Left kidney (tissue), 8 donors: ENCODE measurements around the gene MYH8. TPM values are rescaled to one million over a fixed set of nuclear protein-coding genes. Genes with fewer than 3 reads are reported as not detected.

ENCODE experiments used
- DNase-seq: peaks from one replicate; pipeline ENCODE4 v3.0.0-alpha.2; 2013
- long read RNA-seq, 8 donors: transcript quantifications; one replicate each; lab custom pipeline, GENCODE V29; 2026
- polyA plus RNA-seq: library from polyadenylated mRNA; unstranded; fragments of 120-200 nt; gene quantifications from one replicate; pipeline ENCODE4 v1.2.1, GENCODE V29; 2013; ENCODE audit not compliant: insufficient read length

MYH8 gene
- polyA plus RNA-seq, result 0.70 TPM
- long read RNA-seq, donor 1, result 0 reads
- long read RNA-seq, donor 2, partial matches to known transcripts, result 5 of 5 reads
- long read RNA-seq, donor 2, other reads (novel, unspliced or antisense), result 0 of 5 reads
- long read RNA-seq, donor 3, partial matches to known transcripts, result 8 of 8 reads
- long read RNA-seq, donor 3, other reads (novel, unspliced or antisense), result 0 of 8 reads
- long read RNA-seq, donor 4, result 0 reads
- long read RNA-seq, donor 5, partial matches to known transcripts, result 15 of 15 reads
- long read RNA-seq, donor 5, other reads (novel, unspliced or antisense), result 0 of 15 reads
- long read RNA-seq, donor 6, partial matches to known transcripts, result 13 of 13 reads
- long read RNA-seq, donor 6, other reads (novel, unspliced or antisense), result 0 of 13 reads
- long read RNA-seq, donor 7, partial matches to known transcripts, result 7 of 7 reads
- long read RNA-seq, donor 7, other reads (novel, unspliced or antisense), result 0 of 7 reads
- long read RNA-seq, donor 8, result 0 reads

- no peak for DNase-seq
Measured at GRCh38 chr17:10421900-10422542, at the start of gene MYH8. MYH8 (minus strand) TSS chr17:10421950; CDS start chr17:10420227, 1,723 bp downstream.

GRCh38 chr17:10469459-10469858, 47.7 kb upstream of the MYH8 start, which contains the start of gene MYH4:
MYH4 (minus strand) TSS chr17:10469559; CDS start chr17:10466745, 2,814 bp downstream.
- DNase-seq, result no peak

- DNase-seq, result no peak
Measured at GRCh38 chr17:10463402-10463801, 41.7 kb upstream of the MYH8 start.

GRCh38 chr17:10460062-10460461, 38.3 kb upstream of the MYH8 start:
- DNase-seq, result no peak

GRCh38 chr17:10458701-10459100, 37.0 kb upstream of the MYH8 start:
- DNase-seq, result peak; percentile 29

DNA sequence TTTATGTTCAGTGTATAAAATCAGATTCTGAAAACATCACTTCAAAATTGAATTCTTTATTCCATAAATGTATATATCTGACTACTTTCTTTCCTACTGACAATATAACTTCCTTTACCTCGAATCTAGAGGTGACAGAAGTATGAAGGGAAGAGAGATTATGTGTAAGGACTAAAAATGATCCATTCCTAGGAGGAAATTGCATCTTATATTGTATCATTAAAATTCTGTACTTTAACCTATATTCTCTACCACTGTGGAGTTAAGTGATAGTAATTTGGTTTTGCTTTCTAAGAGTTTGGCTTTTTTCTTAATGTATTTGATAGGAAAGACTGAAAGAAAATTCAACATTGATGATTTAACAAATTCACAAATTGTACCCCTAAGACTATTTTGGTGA, 36.2 kb upstream of the MYH8 start:
- no peak for DNase-seq

GRCh38 chr17:10447026-10447931, 25.5 kb upstream of the MYH8 start:
- DNase-seq, result no peak

- no peak for DNase-seq
Measured at GRCh38 chr17:10439816-10440215, 18.1 kb upstream of the MYH8 start.

GRCh38 chr17:10435096-10435495, 13.3 kb upstream of the MYH8 start:
- DNase-seq, result no peak

- DNase-seq, result no peak
Measured at GRCh38 chr17:10429421-10430045, 7.8 kb upstream of the MYH8 start.

- no peak for DNase-seq
Measured at GRCh38 chr17:10428781-10429180, 7.0 kb upstream of the MYH8 start.

DNA sequence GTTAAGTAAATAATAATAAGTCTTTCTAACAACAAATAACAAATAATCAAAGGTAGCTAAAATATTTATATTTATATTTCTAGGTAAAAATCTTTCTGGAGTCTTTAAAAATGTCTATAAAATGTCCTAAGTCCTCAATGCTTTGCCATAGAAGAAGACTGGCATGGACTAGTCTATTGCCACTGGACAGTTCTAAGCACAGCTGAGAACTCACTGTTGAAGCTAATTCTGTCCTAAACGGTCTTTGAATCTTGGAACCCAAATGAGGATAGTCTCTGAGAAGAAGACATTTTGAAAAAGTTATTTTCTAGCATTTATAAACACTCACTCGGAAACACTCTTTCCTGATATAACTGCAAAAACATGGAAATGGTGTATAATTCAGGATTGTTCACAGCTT, 539 bp downstream of the MYH8 start:
- DNase-seq, result no peak

DNA sequence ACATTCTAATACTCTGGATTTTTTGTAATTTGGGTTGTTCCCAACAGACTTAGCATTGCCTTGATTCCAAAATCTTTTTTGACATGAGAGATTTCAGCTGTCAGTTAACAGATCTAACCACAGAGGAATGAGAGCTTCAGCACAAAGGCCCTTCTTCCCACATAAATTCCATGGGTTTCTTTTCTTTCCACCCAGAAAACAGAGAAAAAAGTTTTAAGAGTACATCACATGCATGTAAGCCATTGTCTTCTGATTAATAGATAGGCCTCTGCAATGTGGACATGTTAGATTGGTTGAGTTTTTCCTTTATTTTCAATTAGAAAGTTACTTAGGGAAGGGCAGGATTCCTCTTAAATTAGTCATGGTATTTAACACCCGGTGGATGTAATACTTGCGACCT, 939 bp downstream of the MYH8 start:
- DNase-seq, result no peak

GRCh38 chr17:10417431-10417830, 4.3 kb downstream of the MYH8 start:
- no peak for DNase-seq

DNA sequence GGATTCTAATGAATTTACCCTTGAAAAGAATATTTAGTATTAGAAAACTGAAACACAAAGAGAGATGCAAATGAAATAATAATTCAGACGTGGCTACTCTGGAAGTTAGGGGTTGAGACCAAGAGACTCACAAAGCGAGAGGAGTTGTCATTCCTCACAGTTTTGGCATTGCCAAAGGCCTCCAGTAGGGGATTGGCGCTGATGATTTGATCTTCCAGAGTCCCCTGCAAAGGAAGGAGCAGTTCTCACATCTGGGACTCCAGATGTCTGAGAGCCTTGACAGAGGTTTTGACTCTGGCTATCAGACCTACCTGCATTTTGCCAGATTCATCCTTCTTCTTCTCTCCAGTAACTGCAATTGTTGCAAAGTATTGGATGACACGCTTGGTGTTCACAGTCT, 6.6 kb downstream of the MYH8 start:
- DNase-seq, result no peak

DNA sequence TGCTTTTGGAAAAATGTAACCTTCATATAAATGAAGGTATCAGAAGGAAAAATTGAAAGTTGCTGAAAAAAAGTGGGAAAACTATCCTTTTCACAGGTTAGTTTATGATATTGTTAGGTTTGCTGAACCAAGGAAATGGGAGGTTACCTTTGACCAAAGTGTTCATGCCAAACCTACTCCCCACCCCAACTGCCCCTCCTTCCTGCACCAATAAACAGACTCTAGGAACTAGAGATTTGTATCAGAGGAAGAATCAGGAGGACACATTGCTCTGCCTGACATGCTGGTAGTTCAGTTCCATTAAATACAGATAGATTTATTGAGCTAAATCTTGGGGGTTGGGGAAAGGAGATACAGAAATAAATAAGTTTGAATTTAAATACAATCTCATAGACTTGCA, 18.2 kb downstream of the MYH8 start:
- no peak for DNase-seq

DNA sequence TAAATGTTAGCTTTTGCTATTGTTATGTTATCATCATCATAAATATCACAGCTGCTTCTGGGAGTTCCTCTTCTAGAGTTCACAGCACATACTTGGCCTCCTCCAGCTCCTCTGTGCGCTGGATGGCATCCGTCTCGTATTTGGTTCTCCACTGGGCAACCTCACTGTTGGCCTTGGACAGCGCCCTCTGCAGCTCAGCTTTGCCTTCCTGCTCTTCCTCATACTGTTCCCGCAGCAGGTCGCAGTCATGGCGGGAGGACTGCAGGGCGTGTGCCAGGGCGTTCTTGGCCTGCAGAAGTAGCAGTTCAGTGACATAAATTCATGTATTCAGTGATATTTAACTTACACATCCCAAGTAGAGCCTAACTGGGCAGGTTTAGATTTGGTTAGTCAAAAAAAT, 23.4 kb downstream of the MYH8 start:
- DNase-seq, result no peak

GRCh38 chr17:10396524-10397163, 25.1 kb downstream of the MYH8 start:
- no peak for DNase-seq

- DNase-seq, result no peak
Measured at GRCh38 chr17:10394201-10394887, 27.4 kb downstream of the MYH8 start.

DNA sequence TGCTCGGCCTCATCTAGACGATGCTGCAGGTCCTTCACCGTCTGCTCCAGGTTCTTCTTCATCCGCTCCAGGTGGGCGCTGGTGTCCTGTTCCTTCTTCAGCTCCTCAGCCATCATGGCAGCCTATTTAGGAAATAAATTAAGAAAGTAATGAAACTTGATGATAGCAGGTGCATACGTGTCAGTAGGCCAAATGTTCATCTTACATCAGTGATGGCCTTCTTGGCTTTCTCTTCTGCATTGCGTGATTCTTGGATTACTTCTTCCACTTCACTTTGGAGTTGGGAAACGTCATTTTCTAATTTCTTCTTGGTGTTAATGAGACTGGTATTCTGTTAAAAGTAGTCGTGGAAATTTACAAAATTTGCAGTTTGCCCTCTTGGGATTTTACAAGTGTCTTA, 28.9 kb downstream of the MYH8 start:
- DNase-seq, result no peak

- no peak for DNase-seq
Measured at GRCh38 chr17:10385871-10386270, 35.9 kb downstream of the MYH8 start.
